ENCODE measurements around the gene DSCAM.

DNA sequence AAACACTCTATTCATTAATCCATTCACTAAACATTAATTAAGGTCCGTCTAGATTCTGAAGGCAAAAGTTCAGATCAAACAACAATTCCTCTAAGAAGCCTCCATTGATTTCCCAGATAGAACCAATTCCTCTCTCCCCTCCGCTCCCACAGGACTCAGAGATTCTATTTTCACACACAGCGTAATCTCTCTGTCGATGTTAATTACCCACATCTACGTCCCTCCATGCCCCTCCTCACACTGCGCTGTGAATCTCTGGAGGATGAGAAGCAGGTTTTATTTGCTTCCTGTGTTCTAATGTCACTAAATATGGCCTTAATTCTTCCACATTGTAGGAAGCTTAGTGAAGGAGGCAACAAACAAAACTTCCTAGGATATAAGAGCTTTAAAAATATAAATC is 306.7 kb downstream of the DSCAM start:
- TF ChIP-seq, protein P1, sequence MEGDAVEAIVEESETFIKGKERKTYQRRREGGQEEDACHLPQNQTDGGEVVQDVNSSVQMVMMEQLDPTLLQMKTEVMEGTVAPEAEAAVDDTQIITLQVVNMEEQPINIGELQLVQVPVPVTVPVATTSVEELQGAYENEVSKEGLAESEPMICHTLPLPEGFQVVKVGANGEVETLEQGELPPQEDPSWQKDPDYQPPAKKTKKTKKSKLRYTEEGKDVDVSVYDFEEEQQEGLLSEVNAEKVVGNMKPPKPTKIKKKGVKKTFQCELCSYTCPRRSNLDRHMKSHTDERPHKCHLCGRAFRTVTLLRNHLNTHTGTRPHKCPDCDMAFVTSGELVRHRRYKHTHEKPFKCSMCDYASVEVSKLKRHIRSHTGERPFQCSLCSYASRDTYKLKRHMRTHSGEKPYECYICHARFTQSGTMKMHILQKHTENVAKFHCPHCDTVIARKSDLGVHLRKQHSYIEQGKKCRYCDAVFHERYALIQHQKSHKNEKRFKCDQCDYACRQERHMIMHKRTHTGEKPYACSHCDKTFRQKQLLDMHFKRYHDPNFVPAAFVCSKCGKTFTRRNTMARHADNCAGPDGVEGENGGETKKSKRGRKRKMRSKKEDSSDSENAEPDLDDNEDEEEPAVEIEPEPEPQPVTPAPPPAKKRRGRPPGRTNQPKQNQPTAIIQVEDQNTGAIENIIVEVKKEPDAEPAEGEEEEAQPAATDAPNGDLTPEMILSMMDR (IDR thresholded peaks at IDR 0.05): no peak
- TF ChIP-seq POLR2A (IDR thresholded peaks at IDR 0.05): no peak
